CD14-positive monocyte (primary cell): ENCODE measurements around the gene PCED1B. TPM values are rescaled to one million over a fixed set of nuclear protein-coding genes. Genes with fewer than 3 reads are reported as not detected.

Source experiments
- DNase-seq, 3 donors: peaks; one replicate each; pipeline ENCODE4 v3.0.0-alpha.2; 2011 to 2022
- H2AFZ ChIP-seq: 2 replicates; pipeline ENCODE4 v1.6.0; 2012; ENCODE audit warnings: mild to moderate bottlenecking, low read depth, low read length, inconsistent platforms; ENCODE audit not compliant: insufficient read depth, poor library complexity, severe bottlenecking
- H3K27ac ChIP-seq, 2 donors: 1 replicate in 1 of 2; 2 replicates in 1 of 2; pipeline ENCODE4 v1.5.1; 2012 to 2013; ENCODE audit warnings: low read length in 2 of 2, control low read depth in 1 of 2, inconsistent platforms in 1 of 2, low read depth in 1 of 2, mild to moderate bottlenecking in 1 of 2
- H3K27me3 ChIP-seq, 2 donors: one replicate each; pipeline versions ENCODE4 v1.6.0 to v1.6.1; 2011 to 2013; ENCODE audit warnings: low read length in 2 of 2; ENCODE audit not compliant: control insufficient read depth in 2 of 2, insufficient read depth in 2 of 2
- H3K36me3 ChIP-seq, 2 donors: replicated peaks in 1 of 2; 1 replicate in 1 of 2; 2 replicates in 1 of 2; pipeline versions ENCODE4 v1.5.1 to v1.6.1; 2012 to 2013; ENCODE audit warnings: low read length in 2 of 2, control low read depth in 1 of 2, inconsistent platforms in 1 of 2, mild to moderate bottlenecking in 1 of 2; ENCODE audit not compliant: insufficient read depth in 2 of 2, control insufficient read depth in 1 of 2
- H3K4me1 ChIP-seq, 2 donors: 1 replicate in 1 of 2; 2 replicates in 1 of 2; pipeline versions ENCODE4 v1.5.1 to v1.6.1; 2012 to 2013; ENCODE audit warnings: low read length in 2 of 2, control low read depth in 1 of 2, inconsistent platforms in 1 of 2, mild to moderate bottlenecking in 1 of 2, moderate library complexity in 1 of 2; ENCODE audit not compliant: insufficient read depth in 2 of 2, control insufficient read depth in 1 of 2
- H3K4me2 ChIP-seq: replicated peaks from 2 replicates; pipeline ENCODE3; 2012; ENCODE audit warnings: low read length, moderate library complexity, mild to moderate bottlenecking; ENCODE audit not compliant: poor library complexity, severe bottlenecking; ENCODE audit errors: extremely low read depth
- H3K4me3 ChIP-seq, 3 experiments: fragments of 200-600 bp in 1 of 3; sonication (generic) in 1 of 3; replicated peaks in 1 of 3; 1 replicate in 2 of 3; 2 replicates in 1 of 3; pipeline ENCODE4 v1.5.1; 2011 to 2013; ENCODE audit warnings: low read length in 3 of 3, mild to moderate bottlenecking in 3 of 3, control low read depth in 2 of 3, low read depth in 2 of 3, inconsistent platforms in 1 of 3, moderate library complexity in 1 of 3
- H3K79me2 ChIP-seq: 2 replicates; pipeline ENCODE4 v1.6.0; 2012; ENCODE audit warnings: mild to moderate bottlenecking, control low read depth, inconsistent platforms, low read length, moderate library complexity; ENCODE audit not compliant: insufficient read depth
- H3K9ac ChIP-seq: 2 replicates; pipeline ENCODE4 v1.6.0; 2017; ENCODE audit warnings: low read length, mild to moderate bottlenecking; ENCODE audit not compliant: insufficient read depth, poor library complexity, severe bottlenecking
- H3K9me3 ChIP-seq, 2 donors: replicated peaks in 1 of 2; 1 replicate in 1 of 2; 2 replicates in 1 of 2; pipeline versions ENCODE4 v1.5.1 to v1.6.1; 2012 to 2013; ENCODE audit warnings: low read length in 2 of 2, control low read depth in 1 of 2; ENCODE audit not compliant: control insufficient read depth in 1 of 2, insufficient read depth in 1 of 2
- H4K20me1 ChIP-seq: 2 replicates; pipeline ENCODE4 v1.6.0; 2012; ENCODE audit warnings: mild to moderate bottlenecking, low read length, control low read depth, moderate library complexity; ENCODE audit not compliant: insufficient read depth
- H3K27ac Mint-ChIP-seq, 7 donors: one replicate each; pipeline ENCODE4 v1.8.0; 2020; ENCODE audit warnings: mild to moderate bottlenecking in 7 of 7, mixed read lengths in 7 of 7, moderate library complexity in 6 of 7, inconsistent platforms in 2 of 7
- H3K27me3 Mint-ChIP-seq, 3 donors: one replicate each; pipeline ENCODE4 v1.8.0; 2021 to 2022; ENCODE audit warnings: low read depth in 3 of 3, mild to moderate bottlenecking in 3 of 3, mixed read lengths in 3 of 3, moderate library complexity in 3 of 3, inconsistent platforms in 1 of 3
- H3K36me3 Mint-ChIP-seq, 2 donors: one replicate each; pipeline ENCODE4 v1.8.0; 2020; ENCODE audit warnings: mixed read lengths in 2 of 2, inconsistent platforms in 1 of 2, mild to moderate bottlenecking in 1 of 2
- H3K4me1 Mint-ChIP-seq: one replicate; pipeline ENCODE4 v1.8.0; 2020; ENCODE audit warnings: mild to moderate bottlenecking, mixed read lengths
- H3K4me3 Mint-ChIP-seq, 2 donors: one replicate each; pipeline ENCODE4 v1.8.0; 2020; ENCODE audit warnings: mild to moderate bottlenecking in 2 of 2, mixed read lengths in 2 of 2, moderate library complexity in 1 of 2
- H3K9me3 Mint-ChIP-seq, 7 donors: one replicate each; pipeline ENCODE4 v1.8.0; 2020 to 2022; ENCODE audit warnings: mixed read lengths in 7 of 7, mild to moderate bottlenecking in 6 of 7, moderate library complexity in 6 of 7, inconsistent platforms in 2 of 7
- CTCF ChIP-seq: fragments of 200-600 bp; IDR thresholded peaks from one replicate; pipeline ENCODE4 v1.8.0; 2022; ENCODE audit warnings: antibody characterized with exemption, mild to moderate bottlenecking
- WGBS: methylation state at CpG from one replicate; pipeline ENCODE4 v1.1.5; 2013; ENCODE audit warnings: missing lambda C conversion rate; ENCODE audit not compliant: insufficient coverage; 5-methylcytosine and 5-hydroxymethylcytosine counted together
- intact Hi-C, 2 donors: fragments of 100-400 bp; cut with micrococcal nuclease; formaldehyde crosslinking; loops; one replicate each; pipeline versions ENCODE4 v1.15.0 to v1.15.1; 2023
- polyA plus RNA-seq, 3 donors: library from polyadenylated mRNA; depleted of rRNA in 1 of 3; unstranded in 2 of 3; stranded (reverse) in 1 of 3; fragments of 300-500 nt in 2 of 3; fragments of >200 nt in 1 of 3; fragmentation: Illumina TruSeq in 2 of 3; gene quantifications; 1 replicate in 2 of 3; 2 replicates in 1 of 3; pipeline ENCODE4 v1.2.3, GENCODE V29; 2012 to 2021

PCED1B gene
- polyA plus RNA-seq, 3 donors, result 0.10 to 0.65 TPM; not detected in 1

DNA sequence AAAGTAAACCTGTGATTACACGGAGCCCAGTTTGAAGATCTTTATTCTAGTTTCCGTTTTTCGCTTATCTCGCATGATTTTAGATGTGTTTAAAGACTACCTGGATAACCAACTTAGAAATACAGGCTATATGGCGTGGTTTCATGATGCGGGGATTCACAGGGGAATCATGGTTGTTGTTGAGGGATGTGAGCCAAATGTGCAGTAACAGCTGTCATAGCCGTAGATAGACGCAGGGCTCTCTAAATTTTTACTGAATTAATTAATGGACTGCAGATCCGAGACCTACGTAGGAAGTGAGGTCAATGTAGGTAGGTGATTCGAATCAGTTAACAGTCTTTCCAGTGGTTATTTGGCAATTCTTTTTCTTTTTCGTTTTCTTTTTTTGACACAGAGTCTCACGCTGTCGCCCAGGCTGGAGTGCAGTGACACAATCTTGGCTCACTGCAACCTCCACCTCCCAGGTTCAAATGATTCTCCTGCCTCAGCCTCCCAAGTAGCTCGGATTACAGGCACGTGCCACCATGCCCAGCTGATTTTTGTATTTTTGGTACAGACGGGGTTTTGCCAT, 145.2 kb downstream of the PCED1B start:
- Histone ChIP-seq H3K9me3 (no peaks in the 10 kb centered on the region), H3K4me1 (peaks cover 17 to 25% of the 10 kb centered on the region in 2 donors), H3K36me3 (no peaks in the 10 kb centered on the region), H3K27ac (no peak overlapping the region), H3K9ac (no peak overlapping the region), H4K20me1 (no peaks in the 10 kb centered on the region), H2AFZ (no peak overlapping the region), H3K27me3 (no peaks in the 10 kb centered on the region), H3K4me3 (no peak overlapping the region), H3K79me2 (no peaks in the 10 kb centered on the region), H3K4me2 (no peak overlapping the region)
- no peaks in the 10 kb centered on the region for H3K9me3 Mint-ChIP-seq
- WGBS, result over 99% methylated on average over 10 of the region's 17 CpGs
- DNase-seq, result no peak
- no peak overlapping the region for H3K27ac Mint-ChIP-seq
- H3K36me3 Mint-ChIP-seq, result peaks cover 0 to 4% of the 10 kb centered on the region in 2 donors
- no peak overlapping the region for H3K4me3 Mint-ChIP-seq
- intact Hi-C loops, result no loop called here
- H3K27me3 Mint-ChIP-seq, result no peaks in the 10 kb centered on the region
- TF ChIP-seq CTCF, result no peak
- H3K4me1 Mint-ChIP-seq, result peaks cover 26% of the 10 kb centered on the region

- H3K4me1 Mint-ChIP-seq, result peaks cover 27% of the 10 kb centered on the region
- no CpG with 5 or more reads among the region's 2 CpGs for WGBS
- no peaks in the 10 kb centered on the region for H3K9me3 Mint-ChIP-seq
- no peak overlapping the region for H2AFZ ChIP-seq
- no peaks in the 10 kb centered on the region for H3K36me3 ChIP-seq
- H3K9me3 ChIP-seq, result no peaks in the 10 kb centered on the region
- H3K4me2 ChIP-seq, result no peak overlapping the region
- H3K27me3 ChIP-seq, result no peaks in the 10 kb centered on the region
- no peak overlapping the region for H3K27ac Mint-ChIP-seq
- H3K4me3 Mint-ChIP-seq, result no peak overlapping the region
- H3K9ac ChIP-seq, result no peak overlapping the region
- H3K79me2 ChIP-seq, result no peaks in the 10 kb centered on the region
- H3K4me3 ChIP-seq, result no peak overlapping the region
- TF ChIP-seq CTCF, result no peak
- H4K20me1 ChIP-seq, result no peaks in the 10 kb centered on the region
- H3K27ac ChIP-seq, result no peak overlapping the region
- peaks cover 4% of the 10 kb centered on the region in 2 donors for H3K36me3 Mint-ChIP-seq
- H3K4me1 ChIP-seq, result peaks cover 17 to 26% of the 10 kb centered on the region in 2 donors
- DNase-seq, result no peak
- intact Hi-C loops, result no loop called here
- H3K27me3 Mint-ChIP-seq, result no peaks in the 10 kb centered on the region
Measured at GRCh38 chr12:47225356-47225755, 145.9 kb downstream of the PCED1B start.
